Spleen (tissue), 3 donors: ENCODE measurements around the gene PDE4B.
"Not testable (repeated sequence)": the region's sequence is repeated elsewhere in the genome, so short reads cannot be mapped to it uniquely, and the experiment has no call there.

Experiments used
- POLR2A ChIP-seq, 3 donors: fragments of 450-650 bp; IDR thresholded peaks; one replicate each; pipeline ENCODE4 v1.5.1; 2017; ENCODE audit warnings: antibody characterized with exemption in 3 of 3, mild to moderate bottlenecking in 1 of 3
- POLR2AphosphoS5 ChIP-seq, 3 donors: sonication (generic); formaldehyde crosslinking; IDR thresholded peaks; one replicate each; pipeline ENCODE4 v1.5.1; 2017; ENCODE audit warnings: antibody characterized with exemption in 3 of 3

DNA sequence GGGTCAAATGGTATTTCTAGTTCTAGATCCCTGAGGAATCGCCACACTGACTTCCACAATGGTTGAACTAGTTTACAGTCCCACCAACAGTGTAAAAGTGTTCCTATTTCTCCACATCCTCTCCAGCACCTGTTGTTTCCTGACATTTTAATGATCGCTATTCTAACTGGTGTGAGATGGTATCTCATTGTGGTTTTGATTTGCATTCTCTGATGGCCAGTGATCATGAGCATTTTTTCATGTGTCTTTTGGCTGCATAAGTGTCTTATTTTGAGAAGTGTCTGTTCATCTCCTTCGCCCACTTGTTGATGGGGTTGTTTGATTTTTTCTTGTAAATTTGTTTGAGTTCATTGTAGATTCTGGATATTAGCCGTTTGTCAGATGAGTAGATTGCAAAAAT, 274.5 kb downstream of the PDE4B start:
- TF ChIP-seq POLR2A, POLR2AphosphoS5 (IDR thresholded peaks at IDR 0.05): not testable (repeated sequence)
